Measurements from ENCODE around the gene IL17RA. TPM values are rescaled to one million over a fixed set of nuclear protein-coding genes. Genes with fewer than 3 reads are reported as not detected.

Gene IL17RA
- total and polyA plus RNA-seq, 2 experiments from 2014 or later: 3.2 to 9.6 TPM

- no peak overlapping the region for H3K27ac ChIP-seq (ENCODE audit: low read depth)
- H3K4me1 ChIP-seq (ENCODE audit: insufficient read depth): no peaks in the 10 kb centered on the region
- no peak overlapping the region for H3K27ac Mint-ChIP-seq
- H3K9me3 Mint-ChIP-seq: no peaks in the 10 kb centered on the region; the same call in 2 of the 3 replicates
- no peak overlapping the region for H2AFZ ChIP-seq
- no peak overlapping the region for H3K4me3 Mint-ChIP-seq
- no peaks in the 10 kb centered on the region for H3K9me2 ChIP-seq (ENCODE audit: insufficient read depth)
- peaks cover 16% of the 10 kb centered on the region for H3F3A ChIP-seq (replicated peaks; ENCODE audit: low read depth)
- no peak for TF ChIP-seq STAT1 (IDR thresholded peaks at IDR 0.05; ENCODE audit: unreplicated experiment)
- TF ChIP-seq CTCF (conservative IDR thresholded peaks at IDR 0.05; ENCODE audit: low read depth in 2 of 2): no peak
- TF ChIP-seq JUNB (IDR thresholded peaks at IDR 0.05; ENCODE audit: unreplicated experiment): no peak
- no peak for TF ChIP-seq ZNF462 (CRISPR knock-in tag; IDR thresholded peaks at IDR 0.05)
- no peak for TF ChIP-seq POLR2AphosphoS5 (IDR thresholded peaks at IDR 0.05; ENCODE audit: low read depth)
- TF ChIP-seq, protein P1, sequence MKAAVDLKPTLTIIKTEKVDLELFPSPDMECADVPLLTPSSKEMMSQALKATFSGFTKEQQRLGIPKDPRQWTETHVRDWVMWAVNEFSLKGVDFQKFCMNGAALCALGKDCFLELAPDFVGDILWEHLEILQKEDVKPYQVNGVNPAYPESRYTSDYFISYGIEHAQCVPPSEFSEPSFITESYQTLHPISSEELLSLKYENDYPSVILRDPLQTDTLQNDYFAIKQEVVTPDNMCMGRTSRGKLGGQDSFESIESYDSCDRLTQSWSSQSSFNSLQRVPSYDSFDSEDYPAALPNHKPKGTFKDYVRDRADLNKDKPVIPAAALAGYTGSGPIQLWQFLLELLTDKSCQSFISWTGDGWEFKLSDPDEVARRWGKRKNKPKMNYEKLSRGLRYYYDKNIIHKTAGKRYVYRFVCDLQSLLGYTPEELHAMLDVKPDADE (IDR thresholded peaks at IDR 0.05): no peak
- TF ChIP-seq ZNF114 (CRISPR knock-in tag; IDR thresholded peaks at IDR 0.05): no peak
- DNase-seq (ENCODE audit: low spot score): no peak
- peaks cover 51% of the 10 kb centered on the region for H3K36me3 Mint-ChIP-seq (ENCODE audit: low read depth)
- H3K4me1 Mint-ChIP-seq: peaks cover 3% of the 10 kb centered on the region; the same call in 2 of the 3 replicates
- no peak overlapping the region for H3K4me2 ChIP-seq
- H3K27me3 Mint-ChIP-seq (ENCODE audit: insufficient read depth, low read depth, poor library complexity): peaks cover 1% of the 10 kb centered on the region
- H3K27me3 ChIP-seq (ENCODE audit: insufficient read depth): no peaks in the 10 kb centered on the region
- H3K36me3 ChIP-seq (ENCODE audit: insufficient read depth): no peaks in the 10 kb centered on the region; the same call in 1 of the 2 replicates
- H3K4me3 ChIP-seq: no peak overlapping the region
- H4K20me1 ChIP-seq (replicated peaks; ENCODE audit: insufficient read depth): peaks cover 9% of the 10 kb centered on the region
- ATAC-seq: no peak
- H3K79me2 ChIP-seq (replicated peaks; ENCODE audit: insufficient read depth): peaks cover 4% of the 10 kb centered on the region; the same call in 1 of the 2 replicates
Observed at GRCh38 chr22:17140022-17140421, 55.2 kb downstream of the IL17RA start.
